Measurements from ENCODE around the gene FBXW4.

GRCh38 chr10:101578803-101579515 is 116.0 kb downstream of the FBXW4 start:
- TF ChIP-seq EP300 (IDR thresholded peaks at IDR 0.05), result no peak
- no peak for TF ChIP-seq CTCF (IDR thresholded peaks at IDR 0.05)
- no peak for TF ChIP-seq POLR2A (IDR thresholded peaks at IDR 0.05)
